Fibroblast of villous mesenchyme (primary cell): ENCODE results near the gene MBLAC1. TPM values are rescaled to one million over a fixed set of nuclear protein-coding genes. Genes with fewer than 3 reads are reported as not detected.
A peak's percentile ranks its signal among the peaks of the same experiment; 100 is the strongest.

Experiments
- DNase-seq: peaks from one replicate; pipeline ENCODE4 v3.0.0-alpha.2; 2010; ENCODE audit warnings: low read depth
- H3K4me3 ChIP-seq: 2 replicates; pipeline ENCODE4 v1.5.1; 2011; ENCODE audit warnings: low read depth, mild to moderate bottlenecking, low read length
- total RNA-seq: library from RNA; depleted of rRNA; stranded (reverse); fragments of >200 nt; gene quantifications from 2 replicates; pipeline ENCODE4 v1.2.3, GENCODE V29; 2012
- TF ChIP-seq, protein P1 (sequence below): IDR thresholded peaks from 2 replicates; pipeline ENCODE4 v1.5.1; 2012; ENCODE audit warnings: low read depth, mild to moderate bottlenecking, low read length; ENCODE audit not compliant: insufficient read depth

Gene MBLAC1
- total RNA-seq, 1 donor, result 1.7 TPM

DNA sequence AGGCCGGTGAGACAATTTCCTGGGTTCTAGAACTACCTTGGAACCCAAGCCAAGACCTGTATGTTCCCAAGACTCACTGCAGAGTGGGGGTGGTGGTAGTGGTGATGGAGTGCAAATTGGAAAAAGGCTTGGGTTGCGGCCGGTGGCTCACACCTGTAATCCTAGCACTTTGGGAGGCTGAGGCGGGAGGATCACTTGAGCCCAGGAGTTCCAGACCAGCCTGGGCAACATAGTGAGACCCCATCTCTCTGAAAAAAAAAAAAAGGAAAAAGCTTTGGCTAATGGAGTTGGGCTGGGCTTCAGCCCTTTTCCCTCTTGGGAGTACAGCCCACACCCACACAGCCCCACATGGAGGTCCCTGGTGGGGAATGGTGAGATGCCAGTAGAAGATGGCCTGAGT lies 21.2 kb upstream of the MBLAC1 start:
- TF ChIP-seq, protein P1, sequence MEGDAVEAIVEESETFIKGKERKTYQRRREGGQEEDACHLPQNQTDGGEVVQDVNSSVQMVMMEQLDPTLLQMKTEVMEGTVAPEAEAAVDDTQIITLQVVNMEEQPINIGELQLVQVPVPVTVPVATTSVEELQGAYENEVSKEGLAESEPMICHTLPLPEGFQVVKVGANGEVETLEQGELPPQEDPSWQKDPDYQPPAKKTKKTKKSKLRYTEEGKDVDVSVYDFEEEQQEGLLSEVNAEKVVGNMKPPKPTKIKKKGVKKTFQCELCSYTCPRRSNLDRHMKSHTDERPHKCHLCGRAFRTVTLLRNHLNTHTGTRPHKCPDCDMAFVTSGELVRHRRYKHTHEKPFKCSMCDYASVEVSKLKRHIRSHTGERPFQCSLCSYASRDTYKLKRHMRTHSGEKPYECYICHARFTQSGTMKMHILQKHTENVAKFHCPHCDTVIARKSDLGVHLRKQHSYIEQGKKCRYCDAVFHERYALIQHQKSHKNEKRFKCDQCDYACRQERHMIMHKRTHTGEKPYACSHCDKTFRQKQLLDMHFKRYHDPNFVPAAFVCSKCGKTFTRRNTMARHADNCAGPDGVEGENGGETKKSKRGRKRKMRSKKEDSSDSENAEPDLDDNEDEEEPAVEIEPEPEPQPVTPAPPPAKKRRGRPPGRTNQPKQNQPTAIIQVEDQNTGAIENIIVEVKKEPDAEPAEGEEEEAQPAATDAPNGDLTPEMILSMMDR, result no peak
- no peak for DNase-seq
- H3K4me3 ChIP-seq, result no peak overlapping the region

DNA sequence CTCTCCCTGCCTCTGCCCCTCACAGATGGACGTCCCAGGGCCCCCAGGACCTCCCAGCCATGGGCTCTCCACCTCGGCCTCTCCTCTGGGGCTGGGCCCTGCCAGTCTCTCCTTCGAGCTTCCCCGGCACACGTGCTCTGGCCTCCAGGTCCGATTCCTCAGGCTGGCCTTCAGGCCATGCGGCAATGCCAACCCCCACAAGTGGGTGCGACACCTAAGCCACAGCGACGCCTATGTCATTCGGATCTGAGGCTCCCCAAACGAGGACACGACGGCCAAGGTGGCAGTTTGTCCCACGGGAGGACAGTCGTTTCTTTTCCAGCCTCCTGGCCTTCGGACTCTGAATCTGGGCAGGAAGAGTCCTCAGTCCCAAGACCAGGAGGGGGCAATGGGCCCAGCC lies 20.1 kb upstream of the MBLAC1 start:
- H3K4me3 ChIP-seq, result no peak overlapping the region
- no peak for DNase-seq
- TF ChIP-seq, protein P1, result no peak

DNA sequence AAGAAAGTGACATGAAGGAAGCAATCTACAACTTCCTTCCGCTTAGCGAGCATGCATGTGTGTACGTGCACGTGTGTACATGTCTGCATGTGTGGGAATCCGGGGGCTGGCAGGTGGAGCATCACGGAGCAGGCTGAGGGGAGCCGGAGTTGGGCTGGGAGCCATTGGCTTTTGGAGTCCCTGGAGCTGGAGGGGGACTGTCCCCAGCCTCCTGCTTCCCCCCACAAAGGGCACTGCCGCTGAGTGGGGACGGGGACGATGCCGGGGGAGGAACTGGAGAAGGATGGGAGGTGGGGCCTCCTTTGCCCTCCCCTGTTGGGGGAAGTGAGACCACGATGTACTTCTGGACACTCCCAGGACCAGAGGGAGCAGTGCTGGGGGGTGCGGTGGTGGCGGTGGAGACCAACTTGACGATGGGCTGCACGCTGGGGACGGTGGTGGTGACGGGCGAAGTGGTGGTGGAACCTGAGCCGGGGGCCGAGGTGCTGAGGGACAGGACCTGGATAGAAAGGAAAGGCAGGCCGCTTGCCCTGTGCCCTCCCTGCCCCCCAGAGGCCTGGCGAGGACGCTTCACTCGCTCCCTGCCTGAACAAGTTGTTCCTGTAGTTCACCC lies 19.5 kb upstream of the MBLAC1 start:
- DNase-seq, result no peak
- TF ChIP-seq, protein P1, result no peak
- no peak overlapping the region for H3K4me3 ChIP-seq

DNA sequence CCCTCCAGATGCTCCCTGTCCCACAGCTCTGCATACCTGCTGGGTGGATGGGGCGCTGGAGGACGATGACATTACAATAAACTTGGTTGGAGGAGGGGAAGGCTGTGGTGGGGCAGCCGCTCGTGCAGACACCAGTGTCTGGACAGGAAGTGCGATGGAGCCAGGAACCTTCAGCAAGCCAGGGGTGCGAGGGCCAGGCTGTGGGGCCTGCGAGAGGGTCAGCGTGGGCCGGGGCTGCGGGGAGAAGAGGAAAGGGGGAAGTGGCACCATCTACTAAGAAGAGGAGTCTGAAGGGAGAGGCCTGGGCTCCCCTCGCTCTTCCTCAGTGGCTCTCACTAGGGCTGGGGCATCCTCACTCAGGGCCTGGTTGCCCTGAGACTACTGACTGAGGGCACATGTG lies 18.9 kb upstream of the MBLAC1 start:
- no peak for DNase-seq
- TF ChIP-seq, protein P1, result no peak
- no peak overlapping the region for H3K4me3 ChIP-seq

DNA sequence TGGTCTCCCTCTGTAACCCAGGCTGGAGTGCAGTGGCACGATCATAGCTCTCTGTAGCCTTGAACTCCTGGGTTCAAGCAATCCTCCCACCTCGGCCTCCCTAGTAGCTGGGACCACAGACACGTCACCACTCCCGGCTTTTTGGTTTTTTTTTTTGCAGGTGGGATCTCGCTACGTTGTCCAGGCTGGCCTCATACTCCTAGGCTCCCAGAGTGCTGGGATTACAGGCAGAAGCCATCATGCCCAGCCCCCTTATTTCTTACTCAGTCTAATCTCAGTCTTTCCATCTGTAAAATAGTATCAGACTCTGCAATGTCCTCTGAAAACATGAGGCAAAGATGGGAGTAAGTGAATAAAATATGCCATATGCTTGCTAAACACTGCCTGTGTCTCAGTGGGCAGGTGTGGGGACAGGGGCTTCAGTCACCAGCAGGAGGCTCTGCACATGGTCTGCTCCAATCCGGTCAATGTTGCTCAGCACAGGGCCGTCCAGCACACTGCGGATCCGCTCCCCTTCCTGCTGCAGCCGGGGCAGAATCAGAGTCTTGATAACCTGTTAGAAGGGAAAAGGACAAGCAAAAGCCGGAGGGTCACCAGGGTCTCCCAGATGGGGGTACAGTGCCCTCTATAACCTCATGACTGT lies 17.1 kb upstream of the MBLAC1 start:
- TF ChIP-seq, protein P1, result peak; percentile 5
- no peak overlapping the region for H3K4me3 ChIP-seq
- DNase-seq, result no peak

DNA sequence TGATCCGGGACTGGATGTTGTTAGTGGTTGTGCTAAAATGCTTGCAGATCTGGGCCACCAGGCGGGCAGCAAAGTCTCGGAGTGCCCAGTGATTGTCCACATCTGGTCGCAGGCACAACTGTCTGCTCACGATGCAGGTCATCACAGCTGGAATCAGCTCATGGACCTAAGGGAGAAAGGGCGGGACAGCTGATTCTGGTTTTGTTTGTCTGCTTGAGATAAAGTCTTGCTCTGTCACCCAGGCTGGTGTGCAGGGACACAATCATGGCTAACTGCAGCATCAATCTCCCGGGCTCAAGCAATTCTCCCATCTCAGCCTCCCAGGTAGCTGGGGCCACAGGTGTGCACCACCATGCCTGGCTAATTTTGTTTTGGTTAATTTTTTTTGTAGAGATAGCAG lies 15.6 kb upstream of the MBLAC1 start:
- DNase-seq, result no peak
- no peak overlapping the region for H3K4me3 ChIP-seq
- TF ChIP-seq, protein P1, result no peak

DNA sequence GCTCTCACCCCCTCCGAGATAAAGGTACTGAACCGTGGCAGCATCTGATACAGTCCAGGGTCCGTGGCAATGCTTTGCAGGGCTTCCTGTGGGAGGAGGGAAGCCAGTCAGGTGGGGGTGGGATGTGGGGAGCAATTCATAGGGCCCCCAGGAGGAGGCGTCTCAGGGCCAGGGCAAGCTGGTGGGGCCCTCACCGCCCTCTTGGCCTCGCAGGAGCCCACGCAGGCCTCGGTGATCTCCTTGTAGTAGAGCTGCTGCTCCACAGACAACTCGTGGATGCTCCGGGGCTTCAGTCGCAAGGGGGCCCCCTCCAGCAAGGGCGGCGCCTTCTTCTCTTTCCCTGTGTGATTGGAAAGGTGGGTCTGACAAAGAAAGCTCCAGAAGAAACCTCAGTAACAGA lies 14.9 kb upstream of the MBLAC1 start:
- DNase-seq, result no peak
- TF ChIP-seq, protein P1, result no peak
- no peak overlapping the region for H3K4me3 ChIP-seq
